Stimulated activated naive B cell treated with anti-CD40 and anti-IgM and Interleukin-4, amounts not matched to agents 10 μg/mL and 1 μg/mL and 100 μg/mL, for 72 hours (primary cell): ENCODE results near the gene NAB1.
"Not testable (repeated sequence)": the region's sequence is repeated elsewhere in the genome, so short reads cannot be mapped to it uniquely, and the experiment has no call there.

ENCODE experiments used
- ATAC-seq, 2 donors: fragments of 150-1000 bp; cut with Tn5 transposase; replicated peaks; 2 replicates each; pipeline ENCODE4 v1.10.0; 2021; ENCODE audit warnings: moderate library complexity in 1 of 2
- DNase-seq: peaks from one replicate; pipeline ENCODE4 v3.0.0; 2021
- H3K27ac Mint-ChIP-seq: one replicate; pipeline ENCODE4 v1.8.0; 2022; ENCODE audit warnings: mild to moderate bottlenecking, mixed read lengths
- H3K27me3 Mint-ChIP-seq, 2 donors: one replicate each; pipeline ENCODE4 v1.8.0; 2022; ENCODE audit warnings: mixed read lengths in 2 of 2
- H3K36me3 Mint-ChIP-seq, 2 donors: one replicate each; pipeline ENCODE4 v1.8.0; 2022; ENCODE audit warnings: mixed read lengths in 2 of 2, mild to moderate bottlenecking in 1 of 2
- H3K4me1 Mint-ChIP-seq, 2 donors: one replicate each; pipeline ENCODE4 v1.8.0; 2022; ENCODE audit warnings: mixed read lengths in 2 of 2, mild to moderate bottlenecking in 1 of 2
- H3K4me3 Mint-ChIP-seq, 2 donors: one replicate each; pipeline ENCODE4 v1.8.0; 2022; ENCODE audit warnings: mild to moderate bottlenecking in 2 of 2, mixed read lengths in 2 of 2, moderate library complexity in 1 of 2
- H3K9me3 Mint-ChIP-seq, 2 donors: one replicate each; pipeline ENCODE4 v1.8.0; 2022; ENCODE audit warnings: mixed read lengths in 2 of 2, mild to moderate bottlenecking in 1 of 2

NAB1 gene, protein sequence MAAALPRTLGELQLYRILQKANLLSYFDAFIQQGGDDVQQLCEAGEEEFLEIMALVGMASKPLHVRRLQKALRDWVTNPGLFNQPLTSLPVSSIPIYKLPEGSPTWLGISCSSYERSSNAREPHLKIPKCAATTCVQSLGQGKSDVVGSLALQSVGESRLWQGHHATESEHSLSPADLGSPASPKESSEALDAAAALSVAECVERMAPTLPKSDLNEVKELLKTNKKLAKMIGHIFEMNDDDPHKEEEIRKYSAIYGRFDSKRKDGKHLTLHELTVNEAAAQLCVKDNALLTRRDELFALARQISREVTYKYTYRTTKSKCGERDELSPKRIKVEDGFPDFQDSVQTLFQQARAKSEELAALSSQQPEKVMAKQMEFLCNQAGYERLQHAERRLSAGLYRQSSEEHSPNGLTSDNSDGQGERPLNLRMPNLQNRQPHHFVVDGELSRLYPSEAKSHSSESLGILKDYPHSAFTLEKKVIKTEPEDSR

DNA sequence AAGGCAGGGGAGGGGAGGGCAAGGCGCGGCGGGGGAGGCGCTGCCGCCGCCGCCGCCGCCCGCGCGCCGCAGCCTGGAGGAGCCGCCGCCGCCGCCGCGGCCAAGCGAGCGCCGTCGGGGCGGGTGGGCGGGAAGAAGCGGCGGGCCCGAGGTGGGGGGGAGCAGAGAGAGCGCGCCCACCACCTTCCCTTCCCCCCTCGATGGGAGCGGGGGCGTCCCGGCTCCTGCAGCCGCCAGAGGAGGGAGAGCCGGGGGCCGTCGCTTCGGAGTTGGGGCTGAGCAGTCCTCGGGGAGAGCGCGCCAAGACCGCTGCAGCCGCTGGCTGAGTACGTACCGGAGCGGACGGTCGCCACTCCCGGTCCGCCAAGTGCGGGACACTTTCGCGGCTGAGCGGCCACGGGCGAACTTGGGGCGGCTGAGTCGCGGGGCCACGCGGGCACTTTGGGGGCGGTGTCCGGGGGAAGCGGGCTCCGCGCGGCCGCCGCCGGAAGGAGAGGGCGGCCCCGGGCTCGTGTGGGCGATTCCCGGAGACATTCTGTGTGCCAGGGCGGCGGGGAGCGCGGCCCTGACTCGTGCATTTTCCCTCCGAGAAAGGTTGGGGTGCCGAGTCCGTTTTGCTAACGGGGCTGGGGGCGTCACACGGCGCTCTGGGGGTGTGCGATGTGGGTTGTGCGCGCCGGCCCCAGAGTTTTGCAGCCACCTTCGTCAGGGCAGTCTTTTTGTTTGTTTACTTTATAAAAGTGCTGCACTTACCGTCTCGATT, at the start of gene NAB1:
TSS of gene NAB1 (plus strand) at position 49 of the 763 bp plus-strand sequence. CDS start 10,094 bp downstream, outside the sequence.
- Mint-ChIP-seq H3K4me1 (peaks cover 7 to 37% of the 10 kb centered on the region in 2 donors), H3K4me3 (peak within 1 kb of the TSS; percentile 92 to 93), H3K36me3 (peaks cover 0 to 3% of the 10 kb centered on the region in 2 donors), H3K27me3 (no peaks in the 10 kb centered on the region), H3K9me3 (no peaks in the 10 kb centered on the region), H3K27ac (peak within 1 kb of the TSS; percentile 92)
- ATAC-seq (peak; percentile 63 to 67), DNase-seq (peak; percentile 43)

DNA sequence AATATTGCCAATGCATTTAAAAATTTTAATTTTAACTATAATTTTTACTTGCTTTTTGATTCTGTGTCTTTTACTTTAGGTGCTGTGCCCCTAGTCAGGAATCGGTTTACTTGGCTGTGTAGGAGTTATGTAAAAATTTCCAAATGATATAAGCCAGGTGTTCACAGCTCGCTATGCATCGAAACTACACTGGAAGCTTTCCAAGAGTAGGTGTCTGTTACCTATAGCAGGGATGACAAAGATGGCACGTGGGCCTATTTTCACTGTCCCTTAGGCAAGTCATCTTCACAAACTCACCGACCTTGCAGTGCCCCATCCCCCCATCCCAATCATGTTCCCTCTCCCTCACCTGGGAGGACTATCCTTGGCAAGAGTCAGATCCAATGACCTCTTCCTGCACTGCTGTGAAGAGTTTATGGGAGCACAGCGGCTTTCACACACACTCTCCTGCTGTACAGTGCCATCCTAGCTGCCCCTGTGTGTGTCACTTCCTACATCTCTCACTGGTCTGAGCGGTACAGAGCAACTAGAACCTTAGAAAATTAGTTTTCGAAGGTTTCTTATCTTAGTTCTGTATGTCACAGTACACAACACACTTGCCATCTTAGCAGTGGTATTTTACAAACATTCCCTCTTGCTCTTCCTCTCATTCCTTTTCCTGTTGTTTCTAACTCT, 49.2 kb upstream of the NAB1 start:
- H3K4me1 Mint-ChIP-seq, result peaks cover 0 to 16% of the 10 kb centered on the region in 2 donors
- H3K4me3 Mint-ChIP-seq, result no peak overlapping the region
- H3K36me3 Mint-ChIP-seq, result peaks cover 0 to 3% of the 10 kb centered on the region in 2 donors
- H3K27ac Mint-ChIP-seq, result no peak overlapping the region
- no peak for DNase-seq
- no peaks in the 10 kb centered on the region for H3K27me3 Mint-ChIP-seq
- peaks cover 0 to 2% of the 10 kb centered on the region in 2 donors for H3K9me3 Mint-ChIP-seq
- ATAC-seq, result no peak

DNA sequence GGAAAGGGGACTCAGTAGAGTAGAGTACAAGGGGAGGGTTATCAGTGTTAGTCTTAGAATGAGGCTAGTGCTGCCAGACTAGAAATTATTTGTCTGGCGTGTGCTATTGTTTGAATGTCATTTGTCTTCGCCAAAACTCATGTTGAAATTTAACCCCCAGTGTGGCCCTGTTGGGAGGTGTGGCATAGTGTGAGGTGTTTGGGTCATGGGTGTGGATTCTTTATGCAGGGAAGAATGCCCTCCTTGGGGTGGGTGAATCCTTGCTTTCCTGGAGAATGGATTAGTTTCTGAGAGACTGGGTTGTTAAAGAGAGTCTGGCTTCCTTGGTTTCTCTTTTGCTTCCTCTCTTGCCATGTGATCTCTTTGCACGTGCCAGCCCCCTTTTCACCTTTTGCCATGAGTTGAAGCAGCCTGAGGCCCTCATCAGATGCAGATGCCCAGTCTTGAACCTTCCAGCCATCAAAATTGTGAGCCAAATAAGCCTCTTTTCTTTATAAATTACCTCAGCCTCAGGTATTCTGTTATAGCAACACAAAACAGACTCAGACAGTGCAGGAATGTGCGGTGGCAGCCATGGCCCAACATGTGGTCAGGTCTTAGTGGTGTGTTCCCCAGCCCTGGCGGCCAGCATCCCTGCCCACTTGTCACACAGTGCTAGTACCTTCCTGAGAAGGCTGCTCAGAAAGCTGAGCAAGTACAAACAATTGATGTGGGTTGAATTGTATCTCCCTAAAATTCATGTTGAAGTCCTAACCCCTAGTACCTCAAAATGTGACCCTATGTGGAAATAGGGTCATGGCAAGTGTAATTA, 48.4 kb upstream of the NAB1 start:
- peaks cover 0 to 1% of the 10 kb centered on the region in 2 donors for H3K36me3 Mint-ChIP-seq
- no peak overlapping the region for H3K27ac Mint-ChIP-seq
- H3K4me1 Mint-ChIP-seq, result peaks cover 0 to 16% of the 10 kb centered on the region in 2 donors
- peaks cover 0 to 2% of the 10 kb centered on the region in 2 donors for H3K9me3 Mint-ChIP-seq
- H3K4me3 Mint-ChIP-seq, result no peak overlapping the region
- no peaks in the 10 kb centered on the region for H3K27me3 Mint-ChIP-seq
- ATAC-seq (no peak), DNase-seq (no peak)

DNA sequence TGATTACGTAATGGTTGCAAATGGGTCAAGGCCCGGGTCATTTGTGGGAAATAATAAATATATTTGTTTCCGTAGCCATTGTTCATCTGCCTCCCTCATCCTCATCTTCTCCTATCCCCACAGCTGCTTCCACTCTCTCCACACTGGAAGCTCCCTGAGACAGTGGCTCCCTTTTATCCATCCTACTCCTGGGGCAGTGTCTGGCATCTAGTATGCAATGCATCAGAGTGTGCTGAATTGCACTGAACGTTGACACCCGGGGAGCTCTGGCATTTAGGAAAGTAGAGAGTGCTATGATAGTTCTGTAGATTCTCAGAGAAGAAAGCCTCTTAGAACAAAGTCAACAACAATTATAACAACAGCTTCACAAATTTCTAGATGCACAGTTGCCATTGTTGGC, 45.5 kb upstream of the NAB1 start:
- Mint-ChIP-seq H3K27me3 (no peaks in the 10 kb centered on the region), H3K36me3 (no peaks in the 10 kb centered on the region), H3K4me1 (peaks cover 7 to 24% of the 10 kb centered on the region in 2 donors), H3K27ac (no peak overlapping the region), H3K9me3 (peaks cover 0 to 4% of the 10 kb centered on the region in 2 donors), H3K4me3 (no peak overlapping the region)
- DNase-seq (no peak), ATAC-seq (no peak)

DNA sequence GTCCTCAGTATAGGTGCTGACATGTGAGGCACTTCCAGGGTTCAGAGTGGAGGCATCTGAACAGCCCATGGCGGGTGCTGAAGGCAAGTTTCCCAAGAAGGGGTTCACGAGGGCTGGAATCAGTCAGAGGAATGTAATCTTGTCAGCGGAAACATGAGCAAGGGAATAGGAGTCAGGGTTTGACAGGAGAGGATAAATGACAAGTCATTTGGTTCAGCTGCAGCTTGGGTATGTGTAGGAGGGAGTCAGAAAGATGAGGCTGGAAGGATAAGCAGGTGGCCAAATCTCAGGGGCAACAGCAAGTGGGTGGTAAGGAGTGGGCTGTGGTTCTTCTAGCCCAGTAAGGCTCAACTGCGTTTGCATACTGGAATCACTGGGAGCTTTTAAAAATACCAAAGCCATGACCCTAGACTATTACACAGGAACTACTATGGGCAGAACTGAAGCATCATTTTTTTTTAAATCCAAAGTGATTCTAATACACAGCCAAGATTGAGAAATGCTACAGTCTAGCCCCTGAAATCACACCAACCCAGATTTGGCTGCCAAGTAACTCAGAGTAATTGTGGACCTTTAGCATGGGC, 41.8 kb upstream of the NAB1 start:
- DNase-seq, result no peak
- Mint-ChIP-seq H3K27me3 (no peaks in the 10 kb centered on the region), H3K4me3 (no peak overlapping the region), H3K27ac (no peak overlapping the region), H3K9me3 (peaks cover 0 to 3% of the 10 kb centered on the region in 2 donors), H3K4me1 (peaks cover 7 to 15% of the 10 kb centered on the region in 2 donors), H3K36me3 (peaks cover 0 to 3% of the 10 kb centered on the region in 2 donors)
- peak; percentile 25 to 34 for ATAC-seq

DNA sequence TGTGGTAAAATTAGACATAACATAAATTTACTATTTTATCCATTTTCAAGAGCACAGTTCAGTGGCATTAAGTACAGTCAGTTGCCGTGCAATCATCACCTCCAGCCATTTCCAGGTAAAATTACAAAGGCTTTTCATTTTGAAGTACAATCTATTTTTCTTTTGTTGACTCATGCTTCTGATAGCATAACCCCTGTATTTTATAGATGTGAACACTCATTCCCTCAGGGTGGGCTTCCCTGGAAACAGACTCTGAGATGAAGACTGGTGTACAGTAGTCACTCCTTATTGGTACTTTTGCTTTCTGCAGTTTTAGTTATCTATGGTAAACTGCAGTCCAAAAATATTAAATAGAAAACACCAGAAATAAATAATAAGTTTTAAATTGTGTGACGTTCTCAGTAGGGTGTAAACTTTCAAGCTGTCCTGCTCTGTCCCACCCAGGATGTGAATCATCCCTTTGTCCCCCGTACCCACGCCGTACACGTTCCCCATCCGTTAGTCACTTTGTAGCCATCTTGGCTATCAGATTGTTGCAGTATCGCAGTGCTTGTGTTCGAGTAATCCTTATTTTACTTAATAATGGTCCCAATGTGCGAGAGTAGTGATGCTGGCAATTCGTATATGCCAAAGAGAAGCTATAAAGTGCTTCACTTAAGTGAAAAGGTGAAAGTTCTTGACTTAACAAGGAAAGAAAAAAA, 41.1 kb upstream of the NAB1 start:
- Mint-ChIP-seq H3K27me3 (no peaks in the 10 kb centered on the region), H3K27ac (no peak overlapping the region), H3K36me3 (peaks cover 0 to 3% of the 10 kb centered on the region in 2 donors), H3K4me3 (no peak overlapping the region), H3K4me1 (peaks cover 7 to 15% of the 10 kb centered on the region in 2 donors), H3K9me3 (peaks cover 0 to 3% of the 10 kb centered on the region in 2 donors)
- DNase-seq, result no peak
- no peak for ATAC-seq

DNA sequence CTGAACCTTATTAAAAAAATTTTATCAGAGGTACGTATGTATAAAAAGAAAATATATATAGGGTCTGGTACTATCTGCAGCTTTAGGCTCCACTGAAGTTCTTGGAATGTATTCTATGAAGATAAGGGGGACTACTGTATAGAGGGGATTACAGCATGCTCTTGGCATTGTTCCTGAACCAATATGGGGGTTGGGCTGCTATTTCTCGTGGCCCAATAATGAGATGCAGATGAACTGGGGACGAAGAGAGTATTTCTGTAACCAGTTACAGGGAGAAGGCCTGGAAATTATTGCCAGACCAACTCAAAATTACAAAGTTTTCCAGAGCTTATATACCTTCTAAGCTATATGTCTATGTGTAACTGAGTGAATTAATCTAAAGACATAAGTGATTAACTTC, 40.0 kb upstream of the NAB1 start:
- not testable (repeated sequence) for H3K27ac Mint-ChIP-seq, H3K4me3 Mint-ChIP-seq, H3K27me3 Mint-ChIP-seq, ATAC-seq, DNase-seq, H3K36me3 Mint-ChIP-seq, H3K9me3 Mint-ChIP-seq
- peaks cover 7 to 15% of the 10 kb centered on the region in 2 donors for H3K4me1 Mint-ChIP-seq

DNA sequence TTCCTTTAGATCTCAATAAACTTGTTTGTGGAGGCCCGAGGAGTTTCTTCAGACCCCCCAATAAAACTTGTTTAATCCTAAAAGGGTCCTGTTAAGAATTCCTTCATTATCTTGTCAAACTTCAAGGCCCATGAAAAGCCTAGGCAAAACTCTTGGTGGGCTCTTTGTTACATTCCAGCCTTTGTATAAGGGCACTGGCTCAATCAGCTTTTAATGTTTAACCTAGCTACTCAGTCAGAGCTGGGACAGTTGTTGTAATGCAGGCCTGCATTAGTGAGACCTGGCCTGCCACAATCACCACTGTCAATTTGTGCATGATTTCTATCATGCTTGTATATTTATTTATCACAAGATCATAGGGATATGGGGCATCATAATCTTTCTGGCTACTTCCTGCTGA, 39.5 kb upstream of the NAB1 start:
- not testable (repeated sequence) for DNase-seq, H3K36me3 Mint-ChIP-seq, ATAC-seq, H3K27ac Mint-ChIP-seq, H3K4me3 Mint-ChIP-seq, H3K27me3 Mint-ChIP-seq, H3K9me3 Mint-ChIP-seq
- H3K4me1 Mint-ChIP-seq, result peaks cover 7 to 15% of the 10 kb centered on the region in 2 donors

DNA sequence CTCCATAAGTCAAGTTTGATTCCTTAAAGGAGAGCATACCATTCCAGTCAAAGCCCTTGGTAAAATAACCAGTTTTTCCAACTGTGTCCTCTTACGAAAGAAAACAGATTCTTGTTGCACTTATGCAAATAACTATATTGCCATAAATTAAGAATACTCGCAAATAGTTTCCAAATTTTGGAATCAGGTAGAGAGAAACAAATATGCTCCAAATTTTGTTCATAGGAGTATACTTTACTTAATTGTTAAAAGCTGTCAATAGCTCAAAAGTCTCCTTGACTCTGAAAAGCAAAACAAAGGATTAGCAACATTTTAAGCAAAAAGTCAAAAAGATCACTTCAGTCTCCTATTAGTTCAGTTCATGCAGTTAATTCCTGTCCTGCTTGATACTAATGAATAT, 38.4 kb upstream of the NAB1 start:
- not testable (repeated sequence) for H3K9me3 Mint-ChIP-seq, H3K27me3 Mint-ChIP-seq, ATAC-seq, H3K27ac Mint-ChIP-seq, DNase-seq, H3K36me3 Mint-ChIP-seq, H3K4me3 Mint-ChIP-seq
- peaks cover 7 to 15% of the 10 kb centered on the region in 2 donors for H3K4me1 Mint-ChIP-seq

DNA sequence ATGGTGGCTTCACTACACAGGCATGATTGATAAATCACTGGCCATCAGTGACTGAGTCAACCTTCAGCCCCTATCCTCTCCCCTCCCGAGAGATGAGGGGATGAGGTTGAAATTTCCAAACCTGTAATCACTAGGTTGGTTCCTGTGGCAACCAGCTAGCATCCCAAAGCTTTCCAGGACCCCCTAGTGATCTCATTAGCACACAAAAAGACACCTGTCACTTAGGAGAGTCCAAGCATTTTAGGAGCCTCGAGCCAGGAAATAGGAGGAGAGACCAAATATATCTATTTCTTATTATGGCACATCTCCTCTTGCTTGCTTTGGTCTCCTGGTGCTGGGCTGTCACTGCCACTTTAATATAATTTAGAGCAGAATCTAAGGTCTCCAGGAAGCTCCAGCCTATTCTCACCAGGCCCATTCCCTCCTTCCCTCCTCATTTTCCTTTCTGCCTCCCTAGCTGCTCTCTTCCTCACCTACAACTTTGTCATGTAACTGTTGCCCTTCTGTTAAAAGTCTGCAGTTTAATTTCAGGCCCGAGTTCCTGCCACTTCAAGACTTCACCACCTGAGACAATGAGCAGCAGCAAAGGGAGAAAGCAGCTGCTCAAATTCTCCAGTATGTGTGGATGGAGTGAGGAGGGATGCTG, 33.2 kb upstream of the NAB1 start:
- Mint-ChIP-seq H3K4me3 (no peak overlapping the region), H3K9me3 (peaks cover 0 to 3% of the 10 kb centered on the region in 2 donors), H3K4me1 (no peaks in the 10 kb centered on the region), H3K27ac (no peak overlapping the region), H3K36me3 (peaks cover 0 to 1% of the 10 kb centered on the region in 2 donors), H3K27me3 (no peaks in the 10 kb centered on the region)
- ATAC-seq, result no peak
- no peak for DNase-seq

DNA sequence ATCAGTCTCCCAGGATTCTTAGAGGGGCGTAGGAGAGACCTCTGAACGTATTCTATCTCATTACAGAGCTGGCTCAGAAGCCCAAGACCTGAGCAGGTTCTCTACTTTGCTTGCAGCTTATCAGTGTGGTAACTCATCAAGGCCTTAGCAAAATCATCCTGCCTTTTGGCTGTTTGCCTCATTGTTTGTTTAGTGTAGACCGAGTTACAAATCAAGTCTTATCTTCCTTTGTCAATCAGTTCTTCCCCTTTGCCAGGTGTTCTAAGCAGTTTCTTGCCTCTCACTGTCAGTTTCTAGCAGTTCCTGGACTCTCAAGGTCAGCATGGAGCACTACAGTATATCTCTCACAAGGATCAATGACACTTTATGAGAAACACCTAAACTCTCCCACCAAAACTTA, 30.9 kb upstream of the NAB1 start:
- peaks cover 0 to 1% of the 10 kb centered on the region in 2 donors for H3K9me3 Mint-ChIP-seq
- no peak overlapping the region for H3K27ac Mint-ChIP-seq
- H3K4me3 Mint-ChIP-seq, result no peak overlapping the region
- peaks cover 0 to 1% of the 10 kb centered on the region in 2 donors for H3K36me3 Mint-ChIP-seq
- H3K4me1 Mint-ChIP-seq, result no peaks in the 10 kb centered on the region
- DNase-seq (no peak), ATAC-seq (no peak)
- H3K27me3 Mint-ChIP-seq, result no peaks in the 10 kb centered on the region

DNA sequence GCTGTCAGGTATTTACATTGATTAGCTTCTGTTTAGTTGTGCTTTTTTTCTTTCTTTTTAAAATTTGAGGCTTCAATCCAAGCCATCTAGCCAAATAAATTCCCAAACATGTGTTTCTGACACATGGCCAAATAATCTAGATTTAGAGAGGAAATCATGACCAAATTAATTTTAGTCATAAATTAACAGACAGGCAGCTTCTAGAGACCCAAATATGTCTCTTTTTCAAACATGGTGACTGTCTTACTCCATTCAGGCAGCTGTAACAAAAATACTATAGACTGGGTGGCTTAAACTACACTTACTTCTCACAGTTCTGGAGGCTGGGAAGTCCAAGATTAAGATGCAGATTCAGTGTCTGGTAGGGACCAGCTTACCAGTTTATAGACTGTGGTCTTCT, 23.2 kb upstream of the NAB1 start:
- no peak overlapping the region for H3K27ac Mint-ChIP-seq
- no peaks in the 10 kb centered on the region for H3K9me3 Mint-ChIP-seq
- peaks cover 0 to 4% of the 10 kb centered on the region in 2 donors for H3K36me3 Mint-ChIP-seq
- peaks cover 11 to 17% of the 10 kb centered on the region in 2 donors for H3K27me3 Mint-ChIP-seq
- no peak overlapping the region for H3K4me3 Mint-ChIP-seq
- no peak for ATAC-seq
- H3K4me1 Mint-ChIP-seq, result peaks cover 4 to 13% of the 10 kb centered on the region in 2 donors
- DNase-seq, result no peak
